Activated CD4-positive, CD25-positive, alpha-beta regulatory T cell treated with anti-CD3 and anti-CD28 coated beads, Interleukin-2, amount 50 U/mL, for 72 hours (primary cell): ENCODE measurements around the gene KIAA1614.

ENCODE experiments used
- DNase-seq: peaks from one replicate; pipeline ENCODE4 v3.0.0; 2021

Gene KIAA1614

DNA sequence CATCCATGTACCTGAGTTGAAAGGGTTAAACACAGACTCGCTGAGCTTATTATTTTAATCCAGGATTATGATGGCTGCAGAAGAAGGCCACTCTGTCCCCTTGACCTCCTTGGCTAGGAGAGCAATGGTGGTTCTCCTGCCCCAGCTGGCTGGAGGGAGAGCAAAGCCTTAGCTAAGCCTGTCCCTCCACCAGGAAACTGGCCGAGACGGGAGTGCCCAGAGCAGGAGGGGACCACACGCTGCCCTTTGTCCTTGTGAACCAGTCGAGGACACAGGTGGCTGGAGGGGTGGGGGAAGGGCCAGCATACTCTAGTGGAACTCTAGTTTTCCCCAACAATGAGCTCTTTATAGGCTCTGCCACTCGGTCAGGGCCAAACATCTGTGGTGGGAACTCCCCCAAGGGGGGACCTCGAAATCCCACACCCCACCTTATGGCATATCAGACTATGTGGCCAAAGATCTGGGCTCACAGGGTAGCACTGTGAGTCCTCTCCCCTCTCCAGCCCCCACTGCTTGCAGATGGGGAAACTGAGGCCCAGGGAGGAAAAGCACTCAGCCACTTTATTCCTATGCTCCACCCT, 12.9 kb downstream of the KIAA1614 start:
- no peak for DNase-seq

DNA sequence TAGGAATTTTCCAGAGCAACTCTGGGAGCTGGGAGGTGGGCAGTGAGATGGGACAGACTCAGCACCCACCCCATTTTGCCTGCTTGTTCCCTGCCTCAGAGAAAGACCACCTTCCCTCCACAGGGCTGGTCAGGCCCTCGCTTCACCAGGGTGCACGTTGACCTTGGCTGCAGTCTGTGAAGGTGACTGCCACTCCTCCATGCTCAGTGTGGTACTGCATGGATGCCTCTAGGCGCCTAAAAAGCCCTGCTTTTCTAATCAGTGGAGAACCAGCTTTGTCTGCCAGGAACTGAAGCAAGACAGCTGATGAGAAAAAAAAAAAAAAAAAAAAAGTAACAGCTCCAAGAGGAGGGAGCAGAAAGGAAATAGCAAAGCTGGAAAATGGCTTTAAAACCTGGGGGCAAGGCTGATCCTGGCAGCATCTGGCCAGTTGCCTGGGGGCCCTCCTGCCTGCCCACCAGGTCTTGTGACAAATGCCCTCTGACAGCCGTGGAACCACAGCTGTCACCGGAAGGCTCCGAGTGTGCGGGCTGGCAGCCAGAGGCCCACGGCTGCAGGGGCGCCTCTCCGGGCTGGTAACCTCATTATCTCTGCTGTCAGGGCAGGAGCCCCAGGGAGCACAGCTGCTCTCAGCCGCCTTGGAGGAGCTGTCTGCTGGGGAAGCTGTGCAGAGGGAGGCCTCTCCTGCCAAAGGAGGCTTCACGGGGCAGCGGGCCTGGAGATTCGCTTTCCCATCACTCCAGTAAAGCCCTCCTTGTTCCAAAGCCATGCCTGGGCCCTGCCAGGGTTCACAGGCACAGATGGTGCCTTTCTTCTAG, 13.7 kb downstream of the KIAA1614 start:
- DNase-seq: no peak

DNA sequence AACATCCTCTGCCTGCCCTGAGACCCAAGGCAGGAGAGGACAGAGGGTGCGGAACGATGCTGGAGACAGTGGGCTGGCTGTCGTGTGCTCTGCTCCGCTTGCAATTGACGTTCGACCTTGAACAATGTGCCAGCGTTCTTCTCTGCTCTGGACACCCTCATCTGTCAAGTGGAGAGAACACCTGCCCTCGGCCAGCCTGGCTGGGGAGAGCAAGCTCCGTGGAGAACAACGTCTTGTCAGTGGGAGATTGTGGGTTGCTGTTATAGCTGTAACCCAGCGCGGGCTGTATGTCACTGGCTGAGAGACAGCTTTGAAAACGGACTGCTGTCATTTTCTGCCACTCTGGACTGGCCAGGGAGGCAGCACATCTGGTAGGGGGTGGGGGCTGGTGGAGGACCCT, 14.7 kb downstream of the KIAA1614 start:
- no peak for DNase-seq

DNA sequence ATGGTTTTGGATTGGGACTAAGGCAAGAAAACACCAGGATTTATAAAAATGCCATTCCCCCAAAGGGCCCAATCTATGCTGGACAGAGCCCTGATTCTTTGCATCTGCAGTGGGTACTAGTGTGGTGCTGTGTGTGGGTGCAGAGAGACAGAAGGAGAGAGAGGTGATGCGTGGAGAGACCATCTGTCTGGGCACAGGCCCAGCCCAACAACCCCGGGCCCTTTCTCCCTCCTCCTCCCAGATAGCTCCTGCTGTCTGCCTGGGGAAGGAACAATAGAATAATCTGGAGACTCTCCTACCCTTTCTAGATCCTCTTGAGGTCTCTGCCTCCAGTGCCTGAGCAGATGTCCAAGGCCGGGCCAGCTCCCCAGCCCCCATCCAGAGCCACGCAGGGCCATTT, 15.1 kb downstream of the KIAA1614 start:
- DNase-seq: no peak

DNA sequence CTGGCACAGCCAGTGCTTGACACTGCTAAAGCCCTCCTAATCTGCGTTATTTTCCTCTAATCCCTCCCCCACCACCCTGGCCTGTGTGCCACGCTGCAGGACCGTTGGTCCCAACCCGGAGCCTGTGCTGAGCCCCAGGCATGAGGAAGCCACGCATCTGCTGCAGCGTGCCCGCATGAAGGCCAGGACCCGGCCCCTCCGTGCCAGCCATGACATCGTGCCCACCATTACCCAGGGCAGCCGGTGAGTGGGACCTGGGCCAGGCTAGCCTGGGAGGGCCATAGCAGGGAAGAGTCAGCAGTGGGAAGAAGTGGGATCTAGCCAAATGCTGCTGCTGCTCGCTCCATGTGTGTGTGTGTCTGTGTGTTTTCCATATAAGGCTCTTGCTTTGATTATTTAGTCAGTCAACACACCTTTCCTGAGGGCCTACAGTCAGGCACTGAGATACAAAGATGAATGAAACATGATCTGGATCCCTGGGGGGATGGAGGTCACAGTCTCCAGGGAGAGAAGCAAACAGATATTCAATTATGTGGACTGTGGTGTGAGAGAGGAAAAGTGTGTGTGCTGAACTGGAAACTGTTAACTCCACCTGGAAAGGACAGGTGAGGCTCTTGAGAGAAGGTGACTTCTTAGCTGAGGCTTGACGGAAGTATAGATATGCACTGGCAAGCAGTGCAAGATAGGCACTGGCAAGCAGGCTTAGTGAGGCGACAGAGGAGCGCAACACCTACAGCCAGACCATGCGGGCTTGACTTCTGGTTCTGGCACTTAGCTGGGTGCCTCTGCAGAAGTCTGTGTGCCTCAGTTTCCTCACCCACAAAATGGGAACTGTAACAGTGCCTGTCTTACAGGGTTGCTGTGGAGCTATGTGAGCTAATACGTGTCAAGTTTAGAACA, 15.9 kb downstream of the KIAA1614 start:
- DNase-seq: no peak

DNA sequence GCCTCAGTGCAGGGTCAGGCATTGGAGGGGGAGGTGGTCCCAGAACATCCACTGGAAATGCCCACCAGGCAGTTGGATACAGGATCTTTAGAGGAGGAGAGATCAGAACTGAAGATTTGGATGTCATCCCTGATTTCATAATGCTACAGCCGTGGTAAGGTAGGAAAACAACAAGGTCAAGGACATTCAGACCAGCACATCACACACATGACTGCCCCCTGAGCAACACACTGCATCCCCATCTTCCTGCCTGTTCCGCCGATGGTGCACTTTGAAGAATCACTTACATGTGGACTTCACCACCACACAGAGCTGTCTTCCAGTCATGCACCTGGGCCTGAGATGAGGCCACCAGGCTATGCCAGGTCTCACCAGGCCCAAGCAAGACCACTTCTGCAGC, 16.7 kb downstream of the KIAA1614 start:
- no peak for DNase-seq

DNA sequence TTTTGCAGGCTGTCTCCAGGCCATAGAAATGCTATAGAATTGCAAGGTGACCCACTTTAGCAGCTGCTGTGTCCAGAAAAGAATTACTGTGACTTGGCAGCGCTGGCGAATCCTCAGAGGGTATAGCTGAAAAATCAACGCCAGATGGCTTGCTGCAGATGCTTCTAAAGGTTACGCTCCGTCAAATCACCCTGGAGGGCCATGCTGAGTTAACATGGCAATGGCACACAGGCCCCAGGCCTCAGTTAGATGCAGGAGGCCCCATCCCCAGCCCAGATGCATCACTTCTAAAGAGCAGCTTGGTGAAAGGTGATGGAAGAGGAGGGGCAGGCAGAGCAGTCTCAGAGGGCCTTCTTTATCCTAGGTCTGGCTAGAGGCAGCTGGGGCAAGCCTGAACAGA, 18.0 kb downstream of the KIAA1614 start:
- DNase-seq: no peak

DNA sequence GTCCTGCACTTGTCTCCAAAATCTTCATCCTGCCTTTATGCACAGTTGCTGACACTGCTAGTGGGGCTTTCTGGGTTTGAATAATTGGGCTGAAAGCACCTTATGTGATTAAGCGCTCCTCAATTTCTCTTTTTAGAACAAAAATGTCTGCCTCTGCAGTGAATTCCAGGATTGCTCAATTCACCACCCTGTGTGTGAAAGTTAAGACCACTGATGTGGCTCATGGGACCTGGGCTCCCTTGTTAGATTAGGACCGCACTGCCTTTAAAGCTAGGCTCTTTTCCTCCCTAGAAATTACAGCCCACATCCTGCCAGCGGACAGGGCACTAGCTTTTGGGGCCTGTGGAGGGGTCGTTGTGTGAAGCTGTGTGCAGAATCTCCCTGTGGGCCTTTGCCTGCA, 18.8 kb downstream of the KIAA1614 start:
- no peak for DNase-seq

DNA sequence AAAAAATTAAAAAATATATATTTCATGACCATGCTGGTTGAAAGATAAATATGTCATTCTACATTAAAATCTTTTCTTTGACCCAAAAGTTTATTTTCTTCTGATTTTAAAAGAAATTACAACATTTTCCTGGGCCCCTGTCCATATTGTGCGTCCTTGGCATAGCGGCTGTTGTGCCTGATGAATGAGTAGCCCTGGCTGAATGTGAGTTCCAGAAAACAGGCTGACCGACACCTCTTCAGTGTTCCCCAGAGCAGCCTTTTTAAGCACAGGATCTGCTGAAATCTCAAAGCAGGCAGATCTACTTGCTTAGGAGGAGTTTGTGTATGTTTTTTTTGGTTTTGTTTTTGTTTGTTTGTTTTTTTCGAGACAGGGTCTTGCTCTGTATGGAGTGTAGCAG, 19.7 kb downstream of the KIAA1614 start:
- no peak for DNase-seq

DNA sequence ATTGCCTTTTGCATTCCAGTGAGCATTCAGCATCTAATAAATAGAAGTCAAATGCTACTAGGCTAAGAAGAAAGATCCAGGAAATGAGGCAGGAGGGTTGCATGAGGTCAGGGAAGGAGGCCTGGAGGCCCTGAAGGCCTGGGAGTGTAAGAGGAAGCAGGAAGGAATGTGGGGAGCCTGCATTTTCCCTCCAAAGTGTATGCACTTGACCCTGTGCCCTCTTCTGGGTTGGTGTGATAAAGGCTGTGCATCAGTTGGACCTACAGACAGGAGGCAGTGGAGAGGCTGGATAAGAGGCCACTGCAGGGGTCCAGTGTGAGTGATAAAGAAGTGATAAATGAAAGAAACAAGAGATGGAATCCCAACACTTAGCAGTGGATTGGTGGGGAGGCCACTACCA, 20.4 kb downstream of the KIAA1614 start:
- DNase-seq: no peak

DNA sequence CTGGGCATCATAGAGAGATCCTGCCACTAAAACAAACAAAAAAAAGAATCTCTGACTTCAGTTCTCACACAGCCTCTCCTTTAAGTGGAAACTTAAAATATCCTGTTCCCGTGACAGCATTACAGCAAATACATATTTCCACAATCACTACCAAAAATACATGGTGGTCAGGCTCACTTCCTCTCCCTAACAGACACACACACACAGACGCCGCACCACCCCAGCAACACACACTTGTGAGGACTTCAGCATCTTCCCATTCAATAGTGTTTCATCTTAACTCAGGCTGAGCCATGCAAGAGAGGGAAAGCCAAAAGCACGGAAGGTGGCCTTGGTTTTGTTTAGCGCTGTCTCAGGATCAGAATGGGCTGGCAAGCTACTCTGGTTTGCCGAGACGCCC, 21.9 kb downstream of the KIAA1614 start:
- DNase-seq: no peak

DNA sequence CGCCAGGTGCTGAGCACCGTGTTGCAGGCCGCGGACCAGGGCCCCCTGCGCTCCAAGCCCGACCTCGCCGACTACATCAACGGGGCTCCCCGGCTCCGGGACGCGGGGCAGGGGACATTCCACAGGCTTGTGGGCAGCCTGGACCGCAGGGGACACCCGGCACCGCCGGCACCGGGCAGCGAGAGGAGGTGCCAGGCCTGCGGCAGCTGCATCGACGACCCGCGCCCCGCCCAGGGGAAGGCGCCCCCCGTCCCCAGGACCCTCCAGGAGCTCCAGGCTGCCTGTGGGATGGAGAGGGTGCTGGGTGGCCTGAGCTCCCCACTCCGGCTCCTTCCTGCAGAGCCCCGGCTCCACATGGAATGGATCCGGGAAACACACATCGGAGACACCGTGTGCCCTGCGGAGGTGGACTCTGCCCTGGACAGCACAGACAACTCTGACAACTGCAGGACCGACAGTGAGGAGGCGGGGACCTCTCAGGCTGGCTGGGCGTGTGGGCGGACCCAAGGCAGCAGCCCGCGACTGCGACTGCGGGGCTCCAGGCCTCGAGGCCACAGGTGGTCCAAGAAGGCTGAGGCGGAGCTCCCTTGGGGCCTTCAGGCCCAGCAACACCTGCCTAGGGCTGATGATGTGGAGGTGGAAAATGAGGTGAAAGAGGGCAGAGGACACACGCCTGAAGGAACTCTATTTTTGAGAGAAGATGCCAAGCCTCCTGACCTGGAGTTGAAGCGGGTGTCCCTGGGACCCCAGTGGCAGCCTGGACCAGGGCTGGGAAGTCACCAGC, 22.8 kb downstream of the KIAA1614 start:
- no peak for DNase-seq

DNA sequence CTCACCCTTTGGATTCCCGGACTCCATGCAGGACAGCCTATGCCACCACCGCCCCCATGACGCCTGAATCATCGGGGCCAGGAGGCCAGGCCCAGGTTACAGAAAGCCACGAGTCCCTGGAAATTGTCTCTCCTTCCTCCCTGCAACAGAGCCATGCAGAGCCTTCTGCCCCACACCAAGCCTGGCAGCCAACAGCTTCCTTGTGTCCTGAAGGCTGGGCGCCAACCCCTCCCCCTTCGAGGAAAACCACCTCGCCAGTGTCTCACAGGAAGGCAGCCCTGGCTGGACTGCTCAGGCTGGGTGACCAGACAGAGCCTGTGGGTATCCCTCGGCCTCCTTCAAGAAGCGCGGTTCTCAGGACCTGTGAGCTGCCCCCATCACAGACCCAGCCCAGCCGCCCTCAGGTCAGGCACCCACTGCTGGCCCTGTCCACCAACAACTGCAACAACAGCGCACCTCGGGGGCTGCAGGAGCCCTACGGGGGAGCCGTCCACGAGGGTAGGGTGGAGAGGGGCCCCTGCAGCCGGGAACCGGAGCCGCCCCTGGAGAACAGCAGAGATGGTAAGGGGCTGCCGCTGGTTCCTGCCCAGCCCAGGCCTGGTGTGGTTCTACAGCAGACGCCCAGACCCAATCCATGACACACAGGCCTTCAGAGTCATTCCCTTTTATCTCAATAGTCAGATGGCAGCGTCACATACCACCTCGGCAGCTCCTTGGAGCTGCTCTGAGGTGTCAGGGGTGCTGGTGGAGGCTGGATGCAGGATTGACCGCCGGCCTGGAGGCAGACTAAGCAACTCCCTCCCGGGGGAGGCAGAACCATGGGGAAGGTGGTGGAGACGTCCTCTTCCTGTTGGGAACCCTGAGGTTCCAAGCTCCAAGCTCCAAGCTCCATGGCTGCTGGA, 23.7 kb downstream of the KIAA1614 start:
- no peak for DNase-seq

DNA sequence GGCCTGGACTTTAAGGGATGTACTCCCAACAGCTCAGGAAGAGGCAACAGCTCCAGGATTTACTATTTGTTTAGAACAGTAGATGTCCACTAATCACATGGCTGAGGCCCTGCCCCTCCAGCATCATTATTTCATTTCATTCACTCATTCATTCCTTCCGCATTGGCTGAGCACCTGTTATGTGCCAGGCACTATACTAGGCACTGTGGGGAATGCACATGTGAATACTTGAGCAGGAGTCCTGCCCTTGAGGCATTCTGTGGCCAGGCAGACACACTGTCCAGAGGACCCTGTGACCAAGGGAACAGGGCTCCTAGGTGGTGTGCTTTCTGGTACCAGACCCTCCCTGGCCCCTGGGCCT, 24.3 kb downstream of the KIAA1614 start:
- DNase-seq: no peak

DNA sequence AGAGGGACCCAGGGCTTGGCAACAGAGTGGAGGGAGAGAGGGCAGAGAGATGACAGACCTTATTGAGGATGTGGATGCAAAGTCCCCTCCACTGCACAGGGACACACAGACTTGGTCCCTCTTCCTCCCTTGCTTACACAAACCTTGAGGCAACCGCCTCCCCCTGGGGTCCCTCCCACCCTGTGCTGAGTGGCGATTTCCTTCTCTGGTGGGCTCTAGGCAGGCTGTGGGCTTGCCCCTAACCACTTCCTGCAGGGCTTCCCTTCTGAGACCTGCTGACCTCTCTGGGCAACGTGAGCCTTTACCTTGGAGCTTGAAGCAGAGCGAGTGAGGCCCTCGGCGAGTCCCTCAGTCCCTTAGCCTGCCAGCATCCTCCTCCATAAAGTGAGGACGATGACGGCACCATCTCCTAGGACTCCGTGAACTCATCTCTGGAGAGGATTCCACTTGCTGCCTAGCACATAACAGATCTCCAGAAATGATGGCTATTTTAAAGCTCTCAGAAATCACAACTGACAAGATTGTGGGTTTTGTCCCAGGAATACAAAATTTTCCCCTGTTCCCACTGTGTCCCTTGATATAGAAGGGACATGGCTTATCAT, 25.0 kb downstream of the KIAA1614 start:
- DNase-seq: no peak

DNA sequence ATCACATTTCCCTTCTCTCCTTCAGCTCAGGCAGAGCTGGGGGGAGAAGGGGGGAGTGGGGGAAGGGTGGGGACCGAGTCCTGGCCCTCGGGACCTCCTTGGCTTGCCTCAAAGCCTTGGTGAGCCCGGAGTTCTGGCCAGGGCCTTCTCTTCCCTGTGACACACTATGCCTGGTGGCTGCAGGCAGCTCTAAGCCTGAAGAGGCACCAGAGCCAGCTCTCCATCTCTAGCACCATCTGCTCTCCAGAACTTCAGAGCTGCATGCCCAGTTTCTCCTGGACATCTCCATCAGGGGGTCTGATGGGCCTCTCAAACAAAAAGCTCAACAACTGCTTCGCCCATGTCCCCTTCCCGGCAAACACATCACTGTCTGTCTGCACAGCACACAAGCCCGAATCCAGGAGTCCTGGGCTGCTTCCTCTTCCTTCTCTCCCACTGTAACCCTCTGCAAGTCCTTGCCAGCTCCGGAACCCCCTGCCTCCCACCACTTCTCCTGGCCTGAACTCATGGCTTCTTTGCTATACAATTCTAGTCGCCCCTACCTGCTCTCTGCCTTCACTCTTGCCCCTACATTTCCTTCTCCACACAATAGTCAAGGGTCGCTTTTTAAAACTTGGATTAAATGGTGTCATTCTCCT, 26.5 kb downstream of the KIAA1614 start:
- no peak for DNase-seq

DNA sequence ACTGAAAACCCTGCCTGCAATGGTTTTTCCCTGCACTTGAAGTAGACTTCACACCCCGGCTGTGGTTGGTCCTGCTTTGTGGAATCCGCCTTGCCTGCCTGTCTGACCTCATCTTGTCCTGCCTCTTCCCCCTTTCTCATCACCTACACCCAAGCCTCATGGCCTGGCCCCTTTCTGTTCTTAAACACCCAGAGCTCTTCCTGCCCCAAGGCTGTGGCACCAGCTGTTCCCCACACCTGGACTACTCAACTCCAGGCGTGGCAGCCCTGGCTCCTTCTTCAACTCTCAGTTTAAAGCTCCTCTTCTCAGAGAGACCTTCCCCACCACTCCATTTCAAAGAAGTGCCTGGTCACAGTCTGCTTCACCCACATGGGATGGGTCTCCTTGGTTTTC, 27.0 kb downstream of the KIAA1614 start:
- DNase-seq: no peak

DNA sequence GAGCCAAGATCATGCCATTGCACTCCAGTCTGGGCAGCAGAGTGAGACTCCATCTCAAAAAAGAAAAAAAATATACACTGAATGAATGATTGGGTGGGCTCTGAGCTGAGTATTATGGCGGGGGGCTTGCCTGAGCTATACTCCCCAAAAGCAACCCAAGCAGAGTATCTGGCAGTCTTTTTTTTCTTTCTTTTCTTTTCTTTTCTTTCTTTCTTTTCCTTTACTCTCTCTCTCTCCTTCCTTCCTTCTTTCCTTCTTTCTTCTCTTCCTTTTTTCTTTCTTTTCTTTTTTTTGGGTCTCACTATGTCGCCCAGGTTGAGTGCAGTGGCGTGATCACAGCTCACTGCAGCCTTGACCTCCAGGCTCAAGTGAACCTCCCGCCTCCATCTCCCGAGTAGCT, 27.7 kb downstream of the KIAA1614 start:
- no peak for DNase-seq

DNA sequence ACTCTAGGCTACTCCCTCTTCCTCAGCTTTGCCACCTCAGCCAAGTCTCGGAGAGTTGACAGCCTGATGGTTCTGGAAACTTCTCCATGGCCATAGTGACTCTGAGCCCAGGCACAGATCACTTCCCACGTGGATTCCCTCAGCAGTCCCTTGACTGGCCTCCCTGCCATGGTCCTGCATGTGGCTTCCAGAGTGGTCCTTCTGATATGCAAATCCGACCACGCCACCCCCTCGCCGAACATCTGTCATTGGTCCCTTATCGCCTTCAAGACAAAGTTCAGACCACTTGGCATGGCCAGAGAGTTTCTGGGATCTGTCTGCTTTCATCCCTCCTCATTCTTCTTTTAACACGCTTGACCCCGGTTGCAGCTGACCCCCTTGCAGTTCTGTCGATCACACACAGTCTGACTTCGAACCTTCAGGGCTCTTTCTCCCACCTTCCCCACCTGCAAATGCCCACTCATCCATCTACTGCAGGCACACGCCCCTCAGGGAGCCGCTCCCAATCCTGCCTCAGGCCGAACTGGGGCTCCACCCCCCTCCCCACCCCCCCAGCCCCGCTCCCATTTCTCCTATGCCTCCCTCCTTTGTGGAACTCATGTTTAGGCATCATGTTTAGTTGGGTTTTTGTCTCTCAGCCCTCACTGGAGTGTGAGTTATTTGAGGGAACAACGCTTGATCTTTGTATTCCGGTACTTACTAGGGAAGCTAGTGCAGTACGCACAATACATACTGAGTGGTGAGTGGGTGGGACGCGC, 29.0 kb downstream of the KIAA1614 start:
- no peak for DNase-seq

DNA sequence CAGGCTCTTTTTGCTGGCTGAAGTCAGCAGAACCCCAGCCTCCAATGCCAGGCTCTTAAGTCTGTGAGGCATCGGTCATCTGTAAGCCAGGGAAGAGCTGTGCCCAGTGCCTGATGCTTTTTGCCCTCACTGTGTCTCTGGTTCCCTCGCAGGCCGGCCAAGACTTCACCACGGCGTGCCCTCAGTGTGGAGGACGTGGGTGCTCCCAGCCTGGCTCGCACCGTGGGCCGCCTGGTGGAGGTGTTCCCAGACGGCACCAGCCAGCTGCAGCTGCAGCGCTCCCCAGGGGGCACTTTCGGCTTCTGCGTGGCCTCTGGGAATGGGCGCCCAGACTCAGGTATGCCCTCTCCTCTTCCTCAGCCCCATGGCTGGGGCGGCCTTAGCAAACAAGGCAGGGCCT, 32.5 kb downstream of the KIAA1614 start:
- no peak for DNase-seq
